ENCODE measurements around the gene RGS10.

RGS10 gene

GRCh38 chr10:119454316-119454715 lies 88.2 kb downstream of the RGS10 start:
- Histone ChIP-seq H3K9ac (ENCODE audit: low read length) (no peak overlapping the region), H3K79me2 (ENCODE audit: low read length) (no peaks in the 10 kb centered on the region), H2AFZ (ENCODE audit: low read depth, low read length) (no peak overlapping the region), H3K27me3 (ENCODE audit: low read depth, low read length) (no peaks in the 10 kb centered on the region), H4K20me1 (ENCODE audit: insufficient read depth, low read length) (no peaks in the 10 kb centered on the region), H3K9me3 (ENCODE audit: insufficient read depth, low read length) (no peaks in the 10 kb centered on the region), H3K27ac (ENCODE audit: low read length) (no peak overlapping the region), H3K4me1 (ENCODE audit: low read length) (peaks cover 14% of the 10 kb centered on the region), H3K36me3 (replicated peaks; ENCODE audit: low read depth, low read length) (no peaks in the 10 kb centered on the region), H3K4me3 (ENCODE audit: low read length) (no peak overlapping the region), H3K4me2 (ENCODE audit: low read length) (no peak overlapping the region)
- no peak for TF ChIP-seq EZH2phosphoT487 (IDR thresholded peaks at IDR 0.05; ENCODE audit: low read depth)
- TF ChIP-seq CTCF (IDR thresholded peaks at IDR 0.05; ENCODE audit: low read depth, low read length), result no peak

- peaks cover 14% of the 10 kb centered on the region for H3K4me1 ChIP-seq (ENCODE audit: low read length)
- no peak overlapping the region for H3K4me3 ChIP-seq (ENCODE audit: low read length)
- TF ChIP-seq EZH2phosphoT487 (IDR thresholded peaks at IDR 0.05; ENCODE audit: low read depth) (no peak), CTCF (IDR thresholded peaks at IDR 0.05; ENCODE audit: low read depth, low read length) (no peak)
- H3K9me3 ChIP-seq (ENCODE audit: insufficient read depth, low read length), result no peaks in the 10 kb centered on the region
- H2AFZ ChIP-seq (ENCODE audit: low read depth, low read length), result no peak overlapping the region
- H3K27me3 ChIP-seq (ENCODE audit: low read depth, low read length), result no peaks in the 10 kb centered on the region
- no peak overlapping the region for H3K4me2 ChIP-seq (ENCODE audit: low read length)
- no peak overlapping the region for H3K27ac ChIP-seq (ENCODE audit: low read length)
- no peak overlapping the region for H3K9ac ChIP-seq (ENCODE audit: low read length)
- H3K36me3 ChIP-seq (replicated peaks; ENCODE audit: low read depth, low read length), result no peaks in the 10 kb centered on the region
- H3K79me2 ChIP-seq (ENCODE audit: low read length), result no peaks in the 10 kb centered on the region
- H4K20me1 ChIP-seq (ENCODE audit: insufficient read depth, low read length), result no peaks in the 10 kb centered on the region
Observed at GRCh38 chr10:119453313-119453712, 89.2 kb downstream of the RGS10 start.

- Histone ChIP-seq H3K4me3 (ENCODE audit: low read length) (no peak overlapping the region), H2AFZ (ENCODE audit: low read depth, low read length) (no peak overlapping the region), H3K27me3 (ENCODE audit: low read depth, low read length) (no peaks in the 10 kb centered on the region), H3K36me3 (replicated peaks; ENCODE audit: low read depth, low read length) (no peaks in the 10 kb centered on the region), H3K79me2 (ENCODE audit: low read length) (no peaks in the 10 kb centered on the region), H3K27ac (ENCODE audit: low read length) (no peak overlapping the region), H3K4me1 (ENCODE audit: low read length) (peaks cover 14% of the 10 kb centered on the region), H4K20me1 (ENCODE audit: insufficient read depth, low read length) (no peaks in the 10 kb centered on the region), H3K4me2 (ENCODE audit: low read length) (no peak overlapping the region), H3K9me3 (ENCODE audit: insufficient read depth, low read length) (no peaks in the 10 kb centered on the region), H3K9ac (ENCODE audit: low read length) (no peak overlapping the region)
- TF ChIP-seq CTCF (IDR thresholded peaks at IDR 0.05; ENCODE audit: low read depth, low read length) (no peak), EZH2phosphoT487 (IDR thresholded peaks at IDR 0.05; ENCODE audit: low read depth) (no peak)
Observed at GRCh38 chr10:119452396-119452795, 90.1 kb downstream of the RGS10 start.

DNA sequence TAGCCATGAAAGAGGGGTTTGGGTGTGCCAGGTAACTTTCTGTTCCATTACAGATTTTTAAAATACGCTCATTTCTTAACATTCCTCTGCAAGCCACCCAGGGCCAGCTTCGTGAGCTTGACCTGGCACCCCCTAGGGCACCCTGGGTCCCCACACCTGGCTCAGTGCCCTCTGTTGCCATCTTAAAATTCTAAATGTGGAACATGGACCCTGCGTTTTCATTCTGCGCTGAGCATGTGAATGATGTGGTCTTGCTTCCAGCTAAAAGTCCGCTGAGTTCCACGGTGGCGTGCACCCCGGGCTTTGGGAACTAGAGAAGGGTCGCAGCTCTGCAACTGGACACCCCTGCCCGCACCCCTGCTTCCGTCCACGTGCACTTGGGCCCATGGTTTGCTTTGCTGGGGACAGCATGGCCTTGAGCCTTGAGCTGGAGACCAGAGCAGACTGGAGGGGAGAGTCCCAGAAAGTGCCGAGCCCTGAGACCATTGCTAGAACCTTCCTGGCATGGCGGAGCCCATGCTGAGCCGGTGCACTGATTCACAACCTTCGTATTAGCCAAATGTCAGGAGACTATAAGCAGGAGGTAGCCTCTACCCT lies 91.1 kb downstream of the RGS10 start:
- H3K27ac ChIP-seq (ENCODE audit: low read length), result no peak overlapping the region
- no peaks in the 10 kb centered on the region for H3K27me3 ChIP-seq (ENCODE audit: low read depth, low read length)
- H3K4me2 ChIP-seq (ENCODE audit: low read length), result no peak overlapping the region
- H3K9ac ChIP-seq (ENCODE audit: low read length), result no peak overlapping the region
- no peaks in the 10 kb centered on the region for H3K9me3 ChIP-seq (ENCODE audit: insufficient read depth, low read length)
- H2AFZ ChIP-seq (ENCODE audit: low read depth, low read length), result no peak overlapping the region
- no peak for TF ChIP-seq EZH2phosphoT487 (IDR thresholded peaks at IDR 0.05; ENCODE audit: low read depth)
- TF ChIP-seq CTCF (IDR thresholded peaks at IDR 0.05; ENCODE audit: low read depth, low read length), result no peak
- H3K4me1 ChIP-seq (ENCODE audit: low read length), result peaks cover 13% of the 10 kb centered on the region
- H3K79me2 ChIP-seq (ENCODE audit: low read length), result no peaks in the 10 kb centered on the region
- no peak overlapping the region for H3K4me3 ChIP-seq (ENCODE audit: low read length)
- no peaks in the 10 kb centered on the region for H4K20me1 ChIP-seq (ENCODE audit: insufficient read depth, low read length)
- no peaks in the 10 kb centered on the region for H3K36me3 ChIP-seq (replicated peaks; ENCODE audit: low read depth, low read length)
